Measurements from ENCODE around the gene PUS1.

The PUS1 gene

GRCh38 chr12:131919366-131920156, 9.5 kb upstream of the PUS1 start:
- Histone ChIP-seq H3K4me3 (ENCODE audit: low read depth, low read length) (no peak overlapping the region), H3K4me1 (ENCODE audit: control insufficient read depth, insufficient read depth, low read length) (no peaks in the 10 kb centered on the region), H3K36me3 (ENCODE audit: control insufficient read depth in 2 of 2, insufficient read depth in 1 of 2, low read length in 2 of 2) (peaks cover 0 to 76% of the 10 kb centered on the region in 2 experiments; a peak in 2 of 3 replicates), H3K9me3 (ENCODE audit: control insufficient read depth, insufficient read depth, low read depth, low read length) (no peaks in the 10 kb centered on the region), H3K27ac (ENCODE audit: extremely low read depth, low read depth, low read length) (no peak overlapping the region)
- CTCF ChIA-PET: no interaction called here
- POLR2A ChIA-PET: interaction anchor here (0.6 kb wide), 1 partner anchor 186 kb away, joined by 3 read pairs; no protein-coding TSS in a partner anchor
- no peak for TF ChIP-seq ZFP41 (tag by site-specific recombination; IDR thresholded peaks at IDR 0.05; ENCODE audit: borderline replicate concordance)
- TF ChIP-seq ZNF610 (tag by site-specific recombination; IDR thresholded peaks at IDR 0.05; ENCODE audit: borderline replicate concordance): no peak
- TF ChIP-seq ZNF555 (tag by site-specific recombination; conservative IDR thresholded peaks at IDR 0.05): no peak
- no peak for TF ChIP-seq ZNF571 (tag by site-specific recombination; IDR thresholded peaks at IDR 0.05)
- no peak for TF ChIP-seq ZNF473 (tag by site-specific recombination; IDR thresholded peaks at IDR 0.05)
- TF ChIP-seq ZSCAN30 (tag by site-specific recombination; IDR thresholded peaks at IDR 0.05): no peak
- TF ChIP-seq KLF16 (tag by site-specific recombination; IDR thresholded peaks at IDR 0.05): no peak
- TF ChIP-seq AEBP2 (tag by site-specific recombination; IDR thresholded peaks at IDR 0.05; ENCODE audit: borderline replicate concordance): no peak
- no peak for TF ChIP-seq ZNF626 (tag by site-specific recombination; IDR thresholded peaks at IDR 0.05)
- TF ChIP-seq ZNF624 (tag by site-specific recombination; IDR thresholded peaks at IDR 0.05): no peak
- TF ChIP-seq ZNF394 (tag by site-specific recombination; IDR thresholded peaks at IDR 0.05; ENCODE audit: borderline replicate concordance): no peak
- no peak for TF ChIP-seq PBX3 (CRISPR knock-in tag; IDR thresholded peaks at IDR 0.05)
- TF ChIP-seq ZNF677 (tag by site-specific recombination; IDR thresholded peaks at IDR 0.05): no peak
- no peak for TF ChIP-seq ZIC2 (tag by site-specific recombination; IDR thresholded peaks at IDR 0.05)

GRCh38 chr12:131920157-131920508, 8.9 kb upstream of the PUS1 start:
- ChIA-PET CTCF (no interaction called here), POLR2A (no interaction called here)
- Histone ChIP-seq H3K9me3 (ENCODE audit: control insufficient read depth, insufficient read depth, low read depth, low read length) (no peaks in the 10 kb centered on the region), H3K4me3 (ENCODE audit: low read depth, low read length) (no peak overlapping the region), H3K4me1 (ENCODE audit: control insufficient read depth, insufficient read depth, low read length) (no peaks in the 10 kb centered on the region), H3K36me3 (ENCODE audit: control insufficient read depth in 2 of 2, insufficient read depth in 1 of 2, low read length in 2 of 2) (peaks cover 0 to 70% of the 10 kb centered on the region in 2 experiments; a peak in 2 of 3 replicates), H3K27ac (ENCODE audit: extremely low read depth, low read depth, low read length) (no peak overlapping the region)
- TF ChIP-seq ZBTB6 (tag by site-specific recombination; IDR thresholded peaks at IDR 0.05): no peak
- no peak for TF ChIP-seq KLF7 (tag by site-specific recombination; IDR thresholded peaks at IDR 0.05; ENCODE audit: borderline replicate concordance)

Data from HEK293 (cell line).